EH (cell line): Measurements from ENCODE around the gene DDX55.
"Not testable (repeated sequence)": the region's sequence is repeated elsewhere in the genome, so short reads cannot be mapped to it uniquely, and the experiment has no call there.

Source experiments
- DNase-seq: peaks from one replicate; pipeline ENCODE4 v3.0.0-alpha.2; 2015; ENCODE audit warnings: low read depth

Gene DDX55, protein sequence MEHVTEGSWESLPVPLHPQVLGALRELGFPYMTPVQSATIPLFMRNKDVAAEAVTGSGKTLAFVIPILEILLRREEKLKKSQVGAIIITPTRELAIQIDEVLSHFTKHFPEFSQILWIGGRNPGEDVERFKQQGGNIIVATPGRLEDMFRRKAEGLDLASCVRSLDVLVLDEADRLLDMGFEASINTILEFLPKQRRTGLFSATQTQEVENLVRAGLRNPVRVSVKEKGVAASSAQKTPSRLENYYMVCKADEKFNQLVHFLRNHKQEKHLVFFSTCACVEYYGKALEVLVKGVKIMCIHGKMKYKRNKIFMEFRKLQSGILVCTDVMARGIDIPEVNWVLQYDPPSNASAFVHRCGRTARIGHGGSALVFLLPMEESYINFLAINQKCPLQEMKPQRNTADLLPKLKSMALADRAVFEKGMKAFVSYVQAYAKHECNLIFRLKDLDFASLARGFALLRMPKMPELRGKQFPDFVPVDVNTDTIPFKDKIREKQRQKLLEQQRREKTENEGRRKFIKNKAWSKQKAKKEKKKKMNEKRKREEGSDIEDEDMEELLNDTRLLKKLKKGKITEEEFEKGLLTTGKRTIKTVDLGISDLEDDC

DNA sequence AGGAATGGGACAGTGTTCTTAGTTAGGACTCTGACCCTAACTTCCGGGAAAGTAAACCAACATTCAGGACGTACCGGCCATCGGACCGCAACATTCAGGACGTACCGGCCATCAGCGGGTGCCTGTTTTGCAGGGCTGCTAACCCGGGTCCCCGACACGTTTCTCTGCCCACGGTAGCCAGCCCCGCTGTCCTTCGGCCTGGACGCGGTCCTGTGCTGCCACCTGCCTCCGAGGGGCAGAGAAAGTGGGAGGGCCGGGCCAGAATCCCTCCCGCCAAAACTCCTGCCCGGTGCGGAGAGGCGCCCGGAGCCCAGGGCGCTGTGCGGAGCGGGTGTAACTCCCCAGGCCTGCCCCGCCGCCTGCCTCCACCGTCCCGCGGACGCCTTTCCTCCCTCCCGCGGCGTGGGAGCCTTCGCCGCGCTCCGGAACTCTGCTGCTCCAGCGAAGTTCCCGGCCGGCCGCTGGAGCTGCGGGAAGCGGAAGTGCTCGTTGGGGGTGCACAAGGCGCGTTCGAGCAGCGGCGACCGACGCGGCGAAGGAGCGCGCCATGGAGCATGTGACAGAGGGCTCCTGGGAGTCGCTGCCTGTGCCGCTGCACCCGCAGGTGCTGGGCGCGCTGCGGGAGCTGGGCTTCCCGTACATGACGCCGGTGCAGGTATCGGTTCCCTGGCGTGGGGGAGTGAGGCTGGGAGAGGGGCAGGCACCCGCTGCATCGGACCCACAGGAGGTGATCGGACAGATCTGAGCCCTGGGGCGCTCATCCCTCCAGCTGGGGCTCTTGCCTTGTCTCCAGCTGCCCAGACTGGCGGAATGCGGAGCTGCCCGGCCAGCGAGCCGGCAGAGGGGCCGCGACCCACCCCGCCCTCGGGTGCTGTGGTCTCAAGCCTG lies at the start of gene DDX55:
TSS of gene DDX55 (plus strand) at position 498 of the 888 bp plus-strand sequence. CDS start at position 548, 50 bp downstream.
- DNase-seq: peak; percentile 83

DNA sequence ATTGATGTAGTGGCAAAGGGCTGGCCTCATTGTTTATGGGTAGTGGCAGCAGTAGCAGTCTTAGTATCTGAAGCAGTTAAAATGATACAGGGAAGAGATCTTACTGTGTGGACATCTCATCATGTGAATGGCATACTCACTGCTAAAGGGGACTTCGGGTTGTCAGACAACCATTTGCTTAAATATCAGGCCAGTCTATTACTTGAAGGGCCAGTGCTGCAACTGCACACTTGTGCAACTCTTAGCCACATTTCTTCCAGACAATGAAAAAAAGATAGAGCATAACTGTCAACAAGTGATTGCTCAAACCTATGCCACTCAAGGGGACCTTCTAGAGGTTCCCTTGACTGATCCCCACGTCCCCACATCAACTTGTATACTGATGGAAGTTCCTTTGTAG lies 47.8 kb upstream of the DDX55 start:
- DNase-seq: not testable (repeated sequence)

DNA sequence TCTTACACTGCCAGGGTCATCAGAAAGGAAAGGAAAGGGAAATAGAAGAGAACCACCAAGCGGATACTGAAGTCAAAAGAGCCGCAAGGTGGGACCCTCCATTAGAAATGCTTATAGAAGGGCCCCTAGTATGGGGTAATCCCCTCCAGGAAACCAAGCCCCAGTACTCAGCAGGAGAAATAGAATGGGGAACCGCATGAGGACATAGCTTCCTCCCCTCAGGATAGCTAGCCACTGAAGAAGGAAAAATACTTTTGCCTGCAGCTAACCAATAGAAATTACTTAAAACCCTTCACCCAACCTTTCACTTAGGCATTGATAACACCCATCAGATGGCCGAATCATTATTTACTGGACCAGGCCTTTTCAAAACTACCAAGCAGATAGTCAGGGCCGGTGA lies 47.1 kb upstream of the DDX55 start:
- not testable (repeated sequence) for DNase-seq

DNA sequence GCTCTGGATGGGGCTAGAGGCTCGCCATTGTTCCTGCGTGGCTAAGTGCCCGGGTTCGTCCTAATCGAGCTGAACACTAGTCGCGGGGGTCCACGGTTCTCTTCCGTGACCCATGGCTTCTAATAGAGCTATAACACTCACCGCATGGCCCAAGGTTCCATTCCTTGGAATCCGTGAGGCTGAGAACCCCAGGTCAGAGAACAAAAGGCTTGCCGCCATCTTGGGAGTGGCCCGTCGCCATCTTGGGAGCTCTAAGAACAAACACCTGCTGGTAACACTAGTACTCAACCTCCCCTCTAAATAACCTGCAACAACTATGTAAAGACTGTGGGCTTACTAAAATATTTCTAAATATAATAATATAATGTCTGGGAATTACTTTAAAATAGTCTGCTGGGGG lies 43.4 kb upstream of the DDX55 start:
- DNase-seq: not testable (repeated sequence)

DNA sequence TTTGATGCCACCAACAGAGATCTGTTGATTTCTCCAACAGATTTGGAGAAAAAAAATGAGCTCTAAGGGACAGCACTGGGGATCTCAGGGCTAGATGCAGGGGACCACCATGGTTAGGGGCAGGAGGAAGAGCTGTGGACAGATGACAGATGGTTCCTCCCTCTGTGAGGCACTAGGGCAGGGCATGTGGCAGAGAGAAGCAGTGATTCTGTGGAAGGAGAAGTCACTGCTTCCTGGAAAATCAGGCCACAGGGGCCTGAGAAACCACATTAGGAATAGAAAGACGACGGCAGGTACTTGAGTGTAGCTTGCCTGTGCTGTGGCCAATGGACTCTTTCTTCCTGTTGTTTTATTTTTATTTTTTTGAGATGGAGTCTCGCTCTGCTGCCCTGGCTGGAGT lies 42.4 kb upstream of the DDX55 start:
- DNase-seq: no peak

DNA sequence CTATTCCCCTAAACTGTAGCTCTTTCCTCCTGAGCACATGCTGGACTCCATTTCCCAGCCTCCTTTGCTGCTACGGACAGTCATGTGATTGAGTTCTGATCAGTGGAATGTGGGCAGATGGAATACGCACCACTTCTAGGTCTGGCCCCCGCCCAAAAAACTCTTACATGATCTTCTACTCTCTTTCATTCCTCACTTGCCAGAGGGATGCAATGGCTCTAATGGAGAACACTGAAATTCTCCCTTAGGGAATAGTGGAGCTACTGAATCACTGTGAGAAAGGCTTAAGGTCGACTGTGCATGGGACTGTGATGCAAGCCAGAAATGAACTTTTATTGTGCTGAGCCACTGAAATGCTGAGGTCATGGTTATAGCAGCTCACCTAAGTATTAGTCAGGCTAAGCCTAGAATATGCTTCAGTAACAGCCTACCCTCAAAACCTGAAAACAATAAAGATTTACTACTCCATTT lies 30.5 kb upstream of the DDX55 start:
- peak; percentile 81 for DNase-seq

DNA sequence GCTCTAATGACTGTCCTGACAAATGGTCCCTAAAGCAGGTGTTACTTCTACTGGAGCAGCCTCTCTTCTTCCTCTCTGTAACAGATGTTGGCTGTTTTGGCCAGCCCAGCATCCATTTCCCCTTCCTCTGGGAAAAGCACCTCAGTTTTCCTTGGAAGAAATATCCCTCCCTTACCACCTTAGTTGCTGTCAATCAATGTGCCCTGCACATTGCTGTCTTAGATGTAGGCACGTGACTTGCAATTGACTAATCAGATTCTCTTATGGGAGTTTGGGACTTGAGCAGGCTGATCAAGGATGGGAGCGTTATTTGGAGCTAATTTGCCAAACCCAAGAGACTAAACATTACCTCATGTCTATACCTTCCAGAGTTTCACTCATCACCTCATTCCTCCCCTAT lies 29.5 kb upstream of the DDX55 start:
- no peak for DNase-seq

DNA sequence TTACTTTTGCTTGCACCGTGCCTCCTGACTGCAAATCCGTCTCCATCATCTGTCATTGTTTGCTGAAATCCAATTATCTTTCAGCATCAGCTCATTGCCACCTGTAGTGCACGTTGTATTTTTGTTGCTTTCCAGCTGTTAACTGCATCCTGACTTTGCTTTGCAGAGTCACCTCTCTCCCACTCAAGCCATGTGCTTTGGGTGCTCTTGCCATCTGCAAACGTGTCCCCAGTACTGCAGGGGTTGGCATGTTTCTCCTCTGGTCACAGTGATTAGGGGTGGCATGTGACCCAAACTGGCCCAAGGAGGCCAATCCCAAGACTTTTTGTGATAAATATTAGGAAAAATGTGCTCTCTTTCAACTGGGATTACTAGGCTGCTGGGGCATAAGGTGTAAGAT lies 28.0 kb upstream of the DDX55 start:
- no peak for DNase-seq

DNA sequence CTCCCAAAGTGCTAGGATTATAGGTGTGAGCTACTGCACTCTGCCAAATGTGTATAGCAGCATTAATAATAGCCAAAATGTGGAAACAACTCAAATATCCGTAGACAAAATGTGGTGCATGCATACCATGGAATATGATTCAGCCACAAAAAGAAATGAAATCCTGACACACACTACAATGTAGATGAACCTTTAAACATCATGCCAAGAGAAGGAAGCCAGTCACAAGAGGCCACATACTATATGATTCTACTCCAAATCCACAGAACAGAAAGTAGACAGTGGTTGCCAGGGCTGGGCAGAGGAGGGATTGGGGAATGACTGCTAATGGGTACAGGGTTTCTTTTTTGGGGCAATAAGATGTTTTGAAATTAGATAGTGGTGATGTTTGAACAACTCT lies 25.3 kb upstream of the DDX55 start:
- DNase-seq: peak; percentile 11

DNA sequence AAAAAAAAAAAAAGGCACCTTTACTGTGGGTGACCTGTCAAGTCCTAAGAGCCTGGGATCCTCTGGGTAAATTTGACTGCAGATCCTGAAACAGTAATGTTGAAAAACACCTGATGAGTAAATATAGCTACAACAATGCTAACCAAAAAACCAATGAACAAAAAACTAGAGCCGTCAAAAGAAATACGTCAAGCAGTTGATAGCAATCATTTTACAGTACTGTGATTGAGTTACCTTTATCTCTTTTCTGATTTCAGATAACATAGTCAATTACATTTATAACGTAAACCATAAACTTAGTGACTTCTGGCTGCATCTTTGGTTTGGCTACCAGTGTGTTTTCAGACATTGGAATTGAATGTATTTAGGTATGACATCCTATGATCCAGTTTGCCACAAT lies 23.7 kb upstream of the DDX55 start:
- no peak for DNase-seq

DNA sequence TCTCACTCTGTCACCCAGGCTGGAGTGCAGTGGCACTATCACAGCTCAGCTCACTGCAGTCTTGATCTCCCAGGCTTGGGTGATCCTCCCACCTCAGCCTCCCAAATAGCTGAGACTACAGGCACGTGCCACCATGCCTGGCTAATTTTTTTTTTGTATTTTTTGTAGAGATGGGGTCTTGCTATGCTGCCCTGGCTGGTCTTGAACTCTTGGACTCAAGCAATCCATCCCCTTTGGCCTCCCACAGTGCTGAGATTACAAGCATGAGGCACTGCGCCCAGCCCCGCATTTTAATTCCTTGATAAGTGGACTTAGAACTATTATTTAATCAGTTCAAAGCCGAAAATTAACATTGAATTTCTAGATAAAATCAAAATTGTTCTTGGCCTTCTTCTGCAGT lies 23.1 kb upstream of the DDX55 start:
- DNase-seq: not testable (repeated sequence)

DNA sequence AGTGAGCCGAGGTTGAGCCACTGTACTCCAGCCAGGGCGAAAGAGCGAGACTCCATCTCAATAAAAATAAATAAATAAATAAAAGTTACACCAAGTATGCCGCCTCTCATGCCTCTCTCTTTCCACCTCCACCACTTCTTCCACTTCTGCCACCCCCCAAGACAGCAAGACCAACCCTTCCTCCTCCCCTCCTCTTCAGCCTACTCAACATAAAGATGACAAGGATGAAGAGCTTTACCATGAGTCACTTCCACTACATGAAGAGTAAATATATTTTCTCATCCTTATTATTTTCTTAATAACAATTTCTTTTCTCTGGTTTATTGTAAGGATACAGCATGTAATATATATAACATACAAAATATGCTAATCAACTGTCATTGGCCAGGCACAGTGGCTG lies 21.1 kb upstream of the DDX55 start:
- DNase-seq: peak; percentile 18

DNA sequence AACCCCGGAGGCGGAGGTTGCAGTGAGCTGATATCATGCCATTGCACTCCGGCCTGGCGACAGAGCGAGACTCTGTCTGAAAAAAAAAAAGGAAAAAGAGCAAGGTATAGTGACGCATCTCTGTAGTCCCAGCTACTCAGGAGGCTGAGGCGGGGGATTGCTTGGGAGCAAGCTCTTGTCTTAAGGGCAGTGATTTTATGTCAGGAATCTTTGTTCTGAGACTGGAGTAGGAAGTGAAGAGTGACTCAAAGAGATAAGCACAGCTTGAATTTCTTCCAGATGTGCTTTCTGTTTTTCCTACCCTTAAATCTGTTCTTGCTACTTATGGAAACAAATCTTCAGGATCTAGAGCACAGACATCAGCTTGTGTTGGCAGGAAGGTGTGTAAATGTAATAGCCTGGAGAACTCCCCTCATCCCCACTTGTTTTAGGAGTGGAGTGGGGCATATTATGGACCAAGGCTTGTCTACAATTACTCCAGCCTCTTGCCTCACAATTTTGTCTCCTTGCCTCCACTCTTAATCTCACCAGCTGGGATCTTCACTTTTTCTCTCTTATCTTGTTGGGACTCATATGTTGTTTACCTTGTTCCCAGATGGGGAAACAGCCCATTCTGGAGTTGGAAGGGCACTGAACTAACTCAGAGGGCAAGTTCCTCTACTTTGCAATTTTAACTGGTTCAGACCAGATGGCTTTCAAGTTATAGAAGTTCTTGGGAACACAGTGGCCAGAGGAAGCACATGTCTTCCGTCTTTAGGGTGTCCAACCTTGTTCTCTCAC lies 10.0 kb upstream of the DDX55 start:
- DNase-seq: peak; percentile 40

DNA sequence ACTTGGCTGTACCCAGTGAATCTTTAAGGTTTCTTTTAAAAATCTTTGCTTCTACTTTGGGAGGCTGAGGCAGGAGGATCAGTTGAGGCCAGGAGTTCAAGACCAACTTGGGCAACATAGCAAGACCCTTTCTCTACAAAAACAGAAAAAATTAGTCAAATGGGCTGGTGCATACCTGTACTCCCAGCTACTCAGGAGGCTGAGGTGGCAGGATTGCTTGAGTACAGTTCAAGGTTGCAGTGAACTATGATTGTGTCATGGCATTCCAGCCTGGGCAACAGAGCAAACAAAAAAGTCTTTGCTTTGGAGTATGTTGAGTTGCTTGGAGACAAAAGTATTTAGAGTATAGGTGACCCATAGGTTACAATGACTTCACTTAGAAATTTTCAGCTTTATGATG lies 6.2 kb upstream of the DDX55 start:
- DNase-seq: no peak

DNA sequence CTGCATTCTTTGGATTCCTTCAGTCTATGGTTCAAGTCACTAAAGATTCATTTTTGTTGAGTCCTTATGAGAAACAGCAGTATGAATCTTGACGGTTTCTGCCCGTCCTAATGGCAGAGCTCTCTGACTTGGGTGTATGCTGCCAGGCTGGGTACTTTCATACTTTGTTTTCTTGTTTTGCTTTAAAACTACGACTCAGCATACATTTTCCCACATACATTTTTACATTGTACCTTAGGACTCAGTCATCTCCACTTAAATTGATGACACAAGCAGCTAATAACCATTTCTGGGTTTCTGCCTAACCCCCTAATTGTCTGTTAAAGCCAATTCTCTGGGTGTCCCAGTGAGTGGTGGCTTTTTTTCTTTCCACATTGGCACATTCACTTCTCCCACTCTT lies 4.8 kb upstream of the DDX55 start:
- no peak for DNase-seq

DNA sequence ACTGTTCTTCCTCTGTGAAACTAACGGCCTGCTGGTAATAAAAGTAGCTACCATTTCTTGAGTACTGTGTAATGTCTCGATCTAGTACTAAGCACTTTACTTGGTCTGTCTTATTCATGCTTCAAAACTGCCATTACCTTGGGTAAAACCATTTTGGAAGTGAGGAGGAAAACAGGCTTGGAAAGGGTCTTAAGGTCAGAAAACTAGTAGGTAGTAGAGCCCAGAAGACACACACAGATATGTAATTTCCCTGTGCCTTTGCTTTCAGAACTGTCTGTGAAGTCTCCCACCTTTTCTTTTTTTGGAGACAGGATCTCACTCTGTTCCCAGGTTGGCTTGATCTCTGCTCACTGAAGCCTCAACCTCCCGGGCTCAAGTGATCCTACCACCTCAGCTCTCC lies 3.4 kb upstream of the DDX55 start:
- no peak for DNase-seq

DNA sequence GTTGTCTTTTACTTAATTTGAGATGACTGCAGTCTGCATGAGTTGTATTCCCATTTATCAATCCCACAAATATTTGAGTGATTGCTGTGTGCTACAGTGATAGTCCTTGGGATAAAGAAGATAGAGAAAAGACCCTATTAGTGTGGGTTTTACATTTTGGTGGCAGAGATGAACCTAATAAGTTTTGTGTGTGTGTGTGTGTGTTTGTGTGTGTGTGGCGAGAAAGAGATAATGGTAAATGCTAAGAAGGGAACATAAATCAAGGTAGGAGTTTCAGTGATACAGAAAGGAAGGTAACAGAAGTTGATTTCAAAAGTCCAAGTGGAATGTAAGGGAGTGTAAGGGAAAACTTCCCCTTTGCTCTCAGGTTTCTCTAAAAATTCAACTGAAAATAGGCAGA lies 2.6 kb upstream of the DDX55 start:
- DNase-seq: no peak

DNA sequence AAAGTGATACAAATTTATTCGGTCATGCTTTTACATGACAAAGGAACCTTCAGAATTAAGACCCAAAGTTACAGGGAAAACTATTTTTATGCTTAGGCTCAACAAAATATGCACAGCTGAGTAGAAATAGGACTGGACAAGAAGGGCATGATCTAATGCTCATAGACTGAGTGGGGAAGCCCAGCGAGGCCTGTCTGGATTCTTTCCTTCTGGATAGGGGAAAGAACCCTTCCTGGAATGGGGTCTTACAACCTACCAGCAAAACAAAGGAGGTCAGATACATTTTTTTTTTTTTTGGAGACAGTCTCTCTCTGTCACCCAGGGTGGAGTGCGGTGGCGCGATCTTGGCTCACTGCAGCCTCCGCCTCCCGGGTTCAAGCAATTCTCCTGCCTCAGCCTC lies 2.2 kb upstream of the DDX55 start:
- no peak for DNase-seq

DNA sequence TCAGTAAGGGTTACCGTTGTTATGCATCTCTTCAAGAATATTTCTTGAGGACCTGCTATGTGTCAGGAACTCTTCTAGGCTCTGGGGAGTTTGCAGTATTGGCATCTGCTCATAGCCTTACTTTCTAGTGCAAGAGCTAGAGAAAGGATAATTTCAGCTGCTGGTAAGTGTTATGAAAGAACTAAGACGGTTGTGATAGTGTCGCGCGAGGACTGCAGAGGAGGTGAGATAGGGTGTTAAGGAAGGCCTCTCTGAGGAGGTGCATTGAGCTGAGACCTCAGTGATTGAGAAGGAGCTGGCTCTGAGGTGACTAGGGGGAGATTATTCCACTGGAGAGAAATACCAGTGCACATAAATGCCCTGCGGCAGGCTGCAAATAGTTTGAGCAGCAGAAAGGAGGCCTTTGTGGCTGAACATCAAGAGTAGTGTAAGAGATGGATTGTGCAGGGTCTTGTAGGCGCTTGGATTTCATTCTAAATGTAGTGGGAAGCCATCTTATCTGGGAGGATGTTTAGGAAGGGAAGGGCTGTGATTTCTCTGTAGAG lies 824 bp downstream of the DDX55 start:
- peak; percentile 19 for DNase-seq

DNA sequence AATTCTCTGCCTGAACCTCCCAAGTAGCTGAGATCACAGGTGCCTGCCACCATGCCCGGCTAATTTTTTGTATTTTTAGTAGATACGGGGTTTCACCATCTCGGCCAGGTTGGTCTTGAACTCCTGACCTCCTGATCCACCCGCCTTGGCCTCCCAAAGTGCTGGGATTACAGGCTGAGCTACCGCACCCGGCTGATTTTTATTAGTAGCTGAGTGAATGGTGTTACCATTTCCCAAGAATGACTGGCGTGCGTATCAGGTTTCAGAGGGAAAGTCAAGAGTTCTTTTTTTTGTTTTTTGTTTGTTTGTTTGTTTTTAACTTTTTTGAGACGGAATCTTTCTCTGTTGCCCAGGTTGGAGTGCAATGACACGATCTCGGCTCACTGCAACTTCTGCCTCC lies 1.6 kb downstream of the DDX55 start:
- DNase-seq: not testable (repeated sequence)

DNA sequence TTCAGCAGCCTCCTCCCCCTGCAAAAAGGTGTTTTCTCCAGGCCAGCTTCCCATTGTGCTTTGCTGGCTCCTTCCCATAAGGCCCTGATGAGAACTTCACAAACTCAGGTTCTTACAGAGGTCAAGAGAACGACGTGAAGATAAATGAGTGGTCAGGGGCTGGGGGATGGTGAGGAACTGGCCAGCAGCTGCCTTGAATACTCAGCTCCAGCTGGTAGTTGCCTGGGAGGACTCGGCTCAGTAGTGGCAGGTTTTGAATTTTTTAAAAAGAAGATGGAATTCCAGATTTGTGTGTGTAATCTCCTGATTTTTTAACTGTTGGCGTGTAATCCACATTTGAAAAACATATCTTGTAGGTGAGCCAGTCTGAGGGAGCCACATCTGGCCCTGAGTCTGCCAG lies 5.9 kb downstream of the DDX55 start:
- DNase-seq: no peak

DNA sequence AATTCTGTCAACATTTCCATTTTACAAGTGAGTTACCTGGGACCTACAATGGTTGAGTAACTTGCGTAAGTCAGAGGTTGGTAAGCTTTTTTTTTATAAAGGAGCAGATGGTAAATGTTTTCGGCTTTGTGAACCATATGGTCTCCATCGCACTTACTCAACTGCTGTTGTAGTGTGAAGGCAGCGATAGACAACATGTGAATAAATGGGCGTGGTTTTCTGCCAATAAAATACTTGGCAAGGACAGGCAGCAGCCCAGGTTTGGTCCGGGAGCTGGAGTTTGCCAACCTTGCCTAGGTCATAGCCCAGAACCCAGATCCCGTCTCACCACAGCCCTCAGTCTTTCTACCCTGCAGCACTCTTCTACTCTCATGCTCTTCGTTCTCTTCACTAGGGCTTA lies 6.3 kb downstream of the DDX55 start:
- DNase-seq: no peak
